Breast epithelium (tissue), 3 donors: Measurements from ENCODE around the gene ESRRA.

Source experiments
- CTCF ChIP-seq, 3 donors: fragments of 450-650 bp; IDR thresholded peaks; one replicate each; pipeline ENCODE4 v1.5.1; 2016 to 2017; ENCODE audit warnings: antibody characterized with exemption in 3 of 3, mild to moderate bottlenecking in 3 of 3, moderate library complexity in 3 of 3
- POLR2A ChIP-seq: fragments of 450-650 bp; IDR thresholded peaks from one replicate; pipeline ENCODE4 v1.6.1; 2016; ENCODE audit warnings: antibody characterized with exemption, mild to moderate bottlenecking, moderate library complexity
- POLR2AphosphoS5 ChIP-seq, 3 donors: sonication (generic); formaldehyde crosslinking; IDR thresholded peaks; one replicate each; pipeline ENCODE4 v1.6.1; 2017; ENCODE audit warnings: antibody characterized with exemption in 3 of 3

DNA sequence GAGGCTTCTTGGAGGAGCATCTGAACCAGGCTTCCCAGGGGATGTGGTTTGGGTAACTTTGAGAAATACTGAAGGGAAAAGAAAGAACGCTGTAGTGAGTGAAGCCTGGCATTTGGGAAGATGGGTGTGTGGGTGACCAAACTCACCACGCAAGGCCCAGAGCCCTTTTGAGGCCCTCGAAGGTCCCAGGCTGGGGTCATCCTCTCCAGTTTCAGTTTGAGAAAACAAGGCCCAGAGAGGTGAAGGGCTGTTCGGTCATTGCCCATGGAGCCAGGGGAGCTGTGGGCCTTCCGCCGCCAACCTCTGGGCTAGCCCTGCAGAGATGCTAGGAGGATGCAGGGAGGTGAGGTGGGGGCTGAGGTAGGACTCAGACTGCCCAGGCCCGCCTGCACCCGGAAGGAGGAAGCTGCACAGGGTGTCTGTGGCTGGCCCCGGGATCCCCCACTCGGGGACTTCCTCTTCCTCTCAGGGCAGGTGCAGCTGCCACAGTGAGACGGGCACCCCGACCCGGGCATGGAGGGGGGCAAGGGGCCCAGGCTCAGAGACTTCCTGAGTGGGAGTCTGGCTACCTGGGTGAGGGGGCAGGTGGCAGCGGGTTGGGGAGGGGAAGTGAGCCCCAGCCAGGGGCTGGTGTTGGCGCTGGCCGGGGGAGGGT is 34.6 kb downstream of the ESRRA start, which contains the start of gene CCDC88B:
- TF ChIP-seq POLR2AphosphoS5 (IDR thresholded peaks at IDR 0.05) (no peak), CTCF (IDR thresholded peaks at IDR 0.05) (no peak), POLR2A (no peak)
